GM20000 (cell line): ENCODE measurements around the gene MYD88.

Experiments
- DNase-seq: peaks from one replicate; pipeline ENCODE4 v3.0.0; 2012; ENCODE audit warnings: low spot score
- CTCF ChIP-seq: IDR thresholded peaks from 2 replicates; pipeline ENCODE4 v1.5.1; 2012; ENCODE audit warnings: mild to moderate bottlenecking, control low read depth; ENCODE audit errors: extremely low read depth, missing control alignments

MYD88 gene

GRCh38 chr3:38164643-38164951, 26.1 kb downstream of the MYD88 start:
- TF ChIP-seq CTCF, result no peak
- no peak for DNase-seq

GRCh38 chr3:38164952-38165721, 26.7 kb downstream of the MYD88 start, which contains the start of gene OXSR1:
Gene OXSR1 (plus strand): TSS chr3:38165537. CDS start chr3:38165877, 340 bp downstream.
- DNase-seq, result peak; percentile 95

GRCh38 chr3:38165722-38166387, 27.4 kb downstream of the MYD88 start:
- TF ChIP-seq CTCF, result no peak
- DNase-seq, result no peak

More at GRCh38 chr3:38164952-38165721, 26.7 kb downstream of the MYD88 start, which contains the start of gene OXSR1:
- no peak for TF ChIP-seq CTCF

- TF ChIP-seq CTCF, result no peak
- no peak for DNase-seq
Measured at GRCh38 chr3:38167591-38167990, 29.1 kb downstream of the MYD88 start.

- no peak for DNase-seq
Measured at GRCh38 chr3:38168151-38169026, 29.9 kb downstream of the MYD88 start.

GRCh38 chr3:38169027-38169317, 30.5 kb downstream of the MYD88 start:
- TF ChIP-seq CTCF, result no peak
- no peak for DNase-seq

More at GRCh38 chr3:38168151-38169026, 29.9 kb downstream of the MYD88 start:
- TF ChIP-seq CTCF, result no peak

- no peak for DNase-seq
- no peak for TF ChIP-seq CTCF
Measured at GRCh38 chr3:38170722-38171121, 32.3 kb downstream of the MYD88 start.
